GM12878 (cell line): Measurements from ENCODE around the gene CDC42BPB. TPM values are rescaled to one million over a fixed set of nuclear protein-coding genes. Genes with fewer than 3 reads are reported as not detected.

Experiments used
- BCL11A ChIP-seq: IDR thresholded peaks from 2 replicates; pipeline ENCODE4 v1.6.1; 2011; ENCODE audit warnings: low read depth, low read length
- CHD1 ChIP-seq: IDR thresholded peaks from 2 replicates; pipeline ENCODE4 v1.6.1; 2012; ENCODE audit warnings: low read depth, low read length, improper control_type of control experiment
- ESRRA ChIP-seq: IDR thresholded peaks from 2 replicates; pipeline ENCODE4 v1.6.1; 2012; ENCODE audit warnings: mild to moderate bottlenecking, low read length, improper control_type of control experiment
- IKZF1 ChIP-seq: fragments of 450-650 bp; conservative IDR thresholded peaks from 2 replicates; pipeline ENCODE4 v1.6.1; 2017; ENCODE audit warnings: antibody characterized with exemption, mild to moderate bottlenecking
- IRF4 ChIP-seq: IDR thresholded peaks from 2 replicates; pipeline ENCODE4 v1.6.1; 2011; ENCODE audit warnings: low read depth, low read length
- JUND ChIP-seq: IDR thresholded peaks from 2 replicates; pipeline ENCODE4 v1.6.1; 2012; ENCODE audit warnings: low read depth, mild to moderate bottlenecking, low read length, improper control_type of control experiment, moderate library complexity
- MTA3 ChIP-seq: IDR thresholded peaks from 2 replicates; pipeline ENCODE4 v1.6.1; 2012; ENCODE audit warnings: low read length, inconsistent platforms, borderline replicate concordance
- NR2C1 ChIP-seq: fragments of 450-650 bp; IDR thresholded peaks from 2 replicates; pipeline ENCODE4 v1.6.1; 2017; ENCODE audit warnings: antibody characterized with exemption, mild to moderate bottlenecking, moderate library complexity
- POU2F2 ChIP-seq: IDR thresholded peaks from 3 replicates; pipeline ENCODE4 v1.6.1; 2011; ENCODE audit warnings: low read depth, mild to moderate bottlenecking, low read length, borderline replicate concordance
- RCOR1 ChIP-seq: conservative IDR thresholded peaks from 2 replicates; pipeline ENCODE4 v1.6.1; 2012; ENCODE audit warnings: low read depth, low read length, improper control_type of control experiment
- SIN3A ChIP-seq: IDR thresholded peaks from 2 replicates; pipeline ENCODE4 v1.6.1; 2012; ENCODE audit warnings: low read depth, low read length, improper control_type of control experiment
- SMAD5 ChIP-seq: IDR thresholded peaks from 2 replicates; pipeline ENCODE4 v1.6.1; 2016; ENCODE audit warnings: antibody characterized with exemption, low read depth
- SMC3 ChIP-seq: IDR thresholded peaks from 2 replicates; pipeline ENCODE4 v1.6.1; 2011; ENCODE audit warnings: low read length, improper control_type of control experiment, borderline replicate concordance
- SRF ChIP-seq, 2 experiments: IDR thresholded peaks; 2 replicates each; pipeline ENCODE4 v1.6.1; 2011; ENCODE audit warnings: low read depth in 2 of 2, low read length in 2 of 2, mild to moderate bottlenecking in 1 of 2, moderate library complexity in 1 of 2
- SUPT20H ChIP-seq: IDR thresholded peaks from 2 replicates; pipeline ENCODE4 v1.6.1; 2011; ENCODE audit warnings: low read depth, mild to moderate bottlenecking, low read length, moderate library complexity, borderline replicate concordance; ENCODE audit not compliant: control insufficient read depth
- ZNF217 ChIP-seq: fragments of 450-650 bp; IDR thresholded peaks from 2 replicates; pipeline ENCODE4 v1.6.1; 2017; ENCODE audit warnings: antibody characterized with exemption, mild to moderate bottlenecking
- ZNF384 ChIP-seq: IDR thresholded peaks from 2 replicates; pipeline ENCODE4 v1.6.1; 2012; ENCODE audit warnings: low read depth, mild to moderate bottlenecking, low read length, improper control_type of control experiment, borderline replicate concordance
- polyA plus RNA-seq, 11 experiments: library from polyadenylated mRNA; depleted of rRNA in 4 of 11; unstranded in 6 of 11; stranded (reverse) in 5 of 11; fragments of >200 nt; fragmentation: Nextera tagmentation in 4 of 11; fragmentation: Illumina TruSeq in 1 of 11; extraction: Ambion mirVana in 4 of 11; extraction: Trizol in 1 of 11; gene quantifications; 1 replicate in 1 of 11; 2 replicates in 10 of 11; pipeline versions ENCODE4 v1.2.1 to v1.2.3, GENCODE V29; 2011 to 2016; ENCODE audit warnings: inconsistent platforms in 2 of 11, missing spikeins in 2 of 11, low read depth in 1 of 11
- total RNA-seq, 4 experiments: library from RNA; depleted of rRNA in 3 of 4; stranded (reverse); fragments of >200 nt in 3 of 4; fragmentation: Illumina TruSeq in 1 of 4; extraction: Trizol in 1 of 4; gene quantifications; 2 replicates each; pipeline versions ENCODE4 v1.2.1 to v1.2.3, GENCODE V29; 2013 to 2021
- TF ChIP-seq, protein P1 (sequence below): IDR thresholded peaks from 2 replicates; pipeline ENCODE4 v1.6.1; 2012; ENCODE audit warnings: low read depth, low read length, improper control_type of control experiment
- TF ChIP-seq, protein P2 (sequence below): fragments of 450-650 bp; IDR thresholded peaks from 2 replicates; pipeline ENCODE4 v1.6.1; 2017; ENCODE audit warnings: antibody characterized with exemption, mild to moderate bottlenecking, moderate library complexity
- TF ChIP-seq, protein P3 (sequence below): fragments of 450-650 bp; IDR thresholded peaks from 2 replicates; pipeline ENCODE4 v1.6.1; 2017; ENCODE audit warnings: mild to moderate bottlenecking
- TF ChIP-seq, protein P4 (sequence below): fragments of 450-650 bp; formaldehyde crosslinking; IDR thresholded peaks from 2 replicates; pipeline ENCODE4 v1.4.0; 2020; ENCODE audit warnings: mild to moderate bottlenecking, moderate library complexity

CDC42BPB gene
- total and polyA plus RNA-seq, 10 of the 15 experiments (the other 5 are each of a cell fraction or from before 2014, with no cell fraction given) = 0.42 to 22.1 (median 13.3) TPM

DNA sequence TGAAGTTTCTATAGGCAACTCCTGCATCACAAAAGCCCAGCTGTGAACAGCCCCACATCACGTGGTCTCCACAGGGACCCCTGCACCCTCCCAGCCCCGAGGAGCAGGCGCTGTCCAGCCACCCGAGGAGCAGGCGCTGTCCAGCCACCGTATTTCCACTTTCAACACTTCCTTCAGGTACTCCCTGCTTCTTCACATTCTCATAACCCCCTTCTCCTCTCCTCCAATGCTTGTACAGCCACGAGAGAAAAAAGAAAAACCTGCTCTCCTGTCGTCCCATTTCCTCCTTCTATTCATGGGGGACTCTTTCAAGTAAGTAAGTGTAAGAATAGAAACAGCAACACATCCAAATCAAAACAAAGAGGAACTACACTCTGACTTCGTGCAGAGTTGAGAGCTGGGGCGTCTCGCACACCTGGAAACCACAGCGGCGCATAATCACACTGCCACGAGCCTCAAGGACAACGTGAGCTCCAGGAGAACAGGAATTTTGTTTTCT is 11.9 kb downstream of the CDC42BPB start (continued):
- TF ChIP-seq, protein P1, sequence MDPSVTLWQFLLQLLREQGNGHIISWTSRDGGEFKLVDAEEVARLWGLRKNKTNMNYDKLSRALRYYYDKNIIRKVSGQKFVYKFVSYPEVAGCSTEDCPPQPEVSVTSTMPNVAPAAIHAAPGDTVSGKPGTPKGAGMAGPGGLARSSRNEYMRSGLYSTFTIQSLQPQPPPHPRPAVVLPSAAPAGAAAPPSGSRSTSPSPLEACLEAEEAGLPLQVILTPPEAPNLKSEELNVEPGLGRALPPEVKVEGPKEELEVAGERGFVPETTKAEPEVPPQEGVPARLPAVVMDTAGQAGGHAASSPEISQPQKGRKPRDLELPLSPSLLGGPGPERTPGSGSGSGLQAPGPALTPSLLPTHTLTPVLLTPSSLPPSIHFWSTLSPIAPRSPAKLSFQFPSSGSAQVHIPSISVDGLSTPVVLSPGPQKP = no peak
- peak; percentile 59; the same call in 1 of the 2 replicates for TF ChIP-seq IKZF1
- TF ChIP-seq SIN3A = peak; percentile 91
- no peak for TF ChIP-seq RCOR1
- TF ChIP-seq POU2F2 = no peak
- TF ChIP-seq ESRRA = no peak
- no peak for TF ChIP-seq SUPT20H
- no peak for TF ChIP-seq ZNF217
- TF ChIP-seq, protein P2, sequence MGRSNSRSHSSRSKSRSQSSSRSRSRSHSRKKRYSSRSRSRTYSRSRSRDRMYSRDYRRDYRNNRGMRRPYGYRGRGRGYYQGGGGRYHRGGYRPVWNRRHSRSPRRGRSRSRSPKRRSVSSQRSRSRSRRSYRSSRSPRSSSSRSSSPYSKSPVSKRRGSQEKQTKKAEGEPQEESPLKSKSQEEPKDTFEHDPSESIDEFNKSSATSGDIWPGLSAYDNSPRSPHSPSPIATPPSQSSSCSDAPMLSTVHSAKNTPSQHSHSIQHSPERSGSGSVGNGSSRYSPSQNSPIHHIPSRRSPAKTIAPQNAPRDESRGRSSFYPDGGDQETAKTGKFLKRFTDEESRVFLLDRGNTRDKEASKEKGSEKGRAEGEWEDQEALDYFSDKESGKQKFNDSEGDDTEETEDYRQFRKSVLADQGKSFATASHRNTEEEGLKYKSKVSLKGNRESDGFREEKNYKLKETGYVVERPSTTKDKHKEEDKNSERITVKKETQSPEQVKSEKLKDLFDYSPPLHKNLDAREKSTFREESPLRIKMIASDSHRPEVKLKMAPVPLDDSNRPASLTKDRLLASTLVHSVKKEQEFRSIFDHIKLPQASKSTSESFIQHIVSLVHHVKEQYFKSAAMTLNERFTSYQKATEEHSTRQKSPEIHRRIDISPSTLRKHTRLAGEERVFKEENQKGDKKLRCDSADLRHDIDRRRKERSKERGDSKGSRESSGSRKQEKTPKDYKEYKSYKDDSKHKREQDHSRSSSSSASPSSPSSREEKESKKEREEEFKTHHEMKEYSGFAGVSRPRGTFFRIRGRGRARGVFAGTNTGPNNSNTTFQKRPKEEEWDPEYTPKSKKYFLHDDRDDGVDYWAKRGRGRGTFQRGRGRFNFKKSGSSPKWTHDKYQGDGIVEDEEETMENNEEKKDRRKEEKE = no peak
- TF ChIP-seq BCL11A = no peak
- TF ChIP-seq, protein P3, sequence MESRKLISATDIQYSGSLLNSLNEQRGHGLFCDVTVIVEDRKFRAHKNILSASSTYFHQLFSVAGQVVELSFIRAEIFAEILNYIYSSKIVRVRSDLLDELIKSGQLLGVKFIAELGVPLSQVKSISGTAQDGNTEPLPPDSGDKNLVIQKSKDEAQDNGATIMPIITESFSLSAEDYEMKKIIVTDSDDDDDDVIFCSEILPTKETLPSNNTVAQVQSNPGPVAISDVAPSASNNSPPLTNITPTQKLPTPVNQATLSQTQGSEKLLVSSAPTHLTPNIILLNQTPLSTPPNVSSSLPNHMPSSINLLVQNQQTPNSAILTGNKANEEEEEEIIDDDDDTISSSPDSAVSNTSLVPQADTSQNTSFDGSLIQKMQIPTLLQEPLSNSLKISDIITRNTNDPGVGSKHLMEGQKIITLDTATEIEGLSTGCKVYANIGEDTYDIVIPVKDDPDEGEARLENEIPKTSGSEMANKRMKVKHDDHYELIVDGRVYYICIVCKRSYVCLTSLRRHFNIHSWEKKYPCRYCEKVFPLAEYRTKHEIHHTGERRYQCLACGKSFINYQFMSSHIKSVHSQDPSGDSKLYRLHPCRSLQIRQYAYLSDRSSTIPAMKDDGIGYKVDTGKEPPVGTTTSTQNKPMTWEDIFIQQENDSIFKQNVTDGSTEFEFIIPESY = no peak
- no peak for TF ChIP-seq NR2C1
- TF ChIP-seq JUND = no peak
- TF ChIP-seq, protein P4, sequence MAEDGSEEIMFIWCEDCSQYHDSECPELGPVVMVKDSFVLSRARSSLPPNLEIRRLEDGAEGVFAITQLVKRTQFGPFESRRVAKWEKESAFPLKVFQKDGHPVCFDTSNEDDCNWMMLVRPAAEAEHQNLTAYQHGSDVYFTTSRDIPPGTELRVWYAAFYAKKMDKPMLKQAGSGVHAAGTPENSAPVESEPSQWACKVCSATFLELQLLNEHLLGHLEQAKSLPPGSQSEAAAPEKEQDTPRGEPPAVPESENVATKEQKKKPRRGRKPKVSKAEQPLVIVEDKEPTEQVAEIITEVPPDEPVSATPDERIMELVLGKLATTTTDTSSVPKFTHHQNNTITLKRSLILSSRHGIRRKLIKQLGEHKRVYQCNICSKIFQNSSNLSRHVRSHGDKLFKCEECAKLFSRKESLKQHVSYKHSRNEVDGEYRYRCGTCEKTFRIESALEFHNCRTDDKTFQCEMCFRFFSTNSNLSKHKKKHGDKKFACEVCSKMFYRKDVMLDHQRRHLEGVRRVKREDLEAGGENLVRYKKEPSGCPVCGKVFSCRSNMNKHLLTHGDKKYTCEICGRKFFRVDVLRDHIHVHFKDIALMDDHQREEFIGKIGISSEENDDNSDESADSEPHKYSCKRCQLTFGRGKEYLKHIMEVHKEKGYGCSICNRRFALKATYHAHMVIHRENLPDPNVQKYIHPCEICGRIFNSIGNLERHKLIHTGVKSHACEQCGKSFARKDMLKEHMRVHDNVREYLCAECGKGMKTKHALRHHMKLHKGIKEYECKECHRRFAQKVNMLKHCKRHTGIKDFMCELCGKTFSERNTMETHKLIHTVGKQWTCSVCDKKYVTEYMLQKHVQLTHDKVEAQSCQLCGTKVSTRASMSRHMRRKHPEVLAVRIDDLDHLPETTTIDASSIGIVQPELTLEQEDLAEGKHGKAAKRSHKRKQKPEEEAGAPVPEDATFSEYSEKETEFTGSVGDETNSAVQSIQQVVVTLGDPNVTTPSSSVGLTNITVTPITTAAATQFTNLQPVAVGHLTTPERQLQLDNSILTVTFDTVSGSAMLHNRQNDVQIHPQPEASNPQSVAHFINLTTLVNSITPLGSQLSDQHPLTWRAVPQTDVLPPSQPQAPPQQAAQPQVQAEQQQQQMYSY = no peak
- TF ChIP-seq ZNF384 = no peak
- no peak for TF ChIP-seq SRF (IDR thresholded peaks at IDR 0.05; ENCODE audit: low read depth in 2 of 2, low read length in 2 of 2)
- no peak for TF ChIP-seq SMAD5
- TF ChIP-seq IRF4 = no peak
- no peak for TF ChIP-seq SMC3
- TF ChIP-seq MTA3 = 0 out of 2 replicates have a peak, but pooled peaks have one; percentile 40
- TF ChIP-seq CHD1 = no peak
